GM23338 (cell line): ENCODE results near the gene REX1BD. TPM values are rescaled to one million over a fixed set of nuclear protein-coding genes. Genes with fewer than 3 reads are reported as not detected.

Experiments used
- ATAC-seq: fragments of 200-7000 bp; cut with Tn5 transposase; 3 replicates; pipeline ENCODE4 v1.9.1; 2020
- DNase-seq: peaks from one replicate; pipeline ENCODE4 v3.0.0-alpha.2; 2015; ENCODE audit warnings: low spot score
- H2AFZ ChIP-seq: fragments of 200-600 bp; sonication (generic); 2 replicates; pipeline ENCODE4 v1.8.0; 2016; ENCODE audit warnings: antibody characterized with exemption, mild to moderate bottlenecking, moderate library complexity
- H3F3A ChIP-seq: fragments of 200-600 bp; sonication (generic); replicated peaks from 2 replicates; pipeline ENCODE4 v1.8.0; 2017; ENCODE audit warnings: antibody characterized with exemption, mixed run types, low read depth
- H3K27ac ChIP-seq: fragments of 200-600 bp; sonication (generic); 2 replicates; pipeline ENCODE4 v1.6.1; 2016; ENCODE audit warnings: low read depth
- H3K27me3 ChIP-seq: fragments of 200-600 bp; sonication (generic); 2 replicates; pipeline ENCODE4 v1.8.0; 2016; ENCODE audit warnings: mild to moderate bottlenecking, mixed run types, moderate library complexity; ENCODE audit not compliant: insufficient read depth
- H3K36me3 ChIP-seq: fragments of 200-600 bp; sonication (generic); 2 replicates; pipeline ENCODE4 v1.8.0; 2016; ENCODE audit warnings: mild to moderate bottlenecking; ENCODE audit not compliant: insufficient read depth
- H3K4me1 ChIP-seq: fragments of 200-600 bp; sonication (generic); 2 replicates; pipeline ENCODE4 v1.8.0; 2016; ENCODE audit warnings: mild to moderate bottlenecking, moderate library complexity; ENCODE audit not compliant: insufficient read depth
- H3K4me2 ChIP-seq: fragments of 200-600 bp; sonication (generic); 2 replicates; pipeline ENCODE4 v1.7.1; 2017; ENCODE audit warnings: mixed run types
- H3K4me3 ChIP-seq: fragments of 200-600 bp; sonication (generic); 2 replicates; pipeline ENCODE4 v1.6.1; 2016; ENCODE audit warnings: mixed run types
- H3K79me2 ChIP-seq: fragments of 200-600 bp; sonication (generic); replicated peaks from 2 replicates; pipeline ENCODE4 v1.8.0; 2017; ENCODE audit warnings: mild to moderate bottlenecking; ENCODE audit not compliant: insufficient read depth
- H3K9me2 ChIP-seq: fragments of 200-600 bp; sonication (generic); 2 replicates; pipeline ENCODE4 v1.8.0; 2017; ENCODE audit not compliant: insufficient read depth
- H4K20me1 ChIP-seq: fragments of 200-600 bp; sonication (generic); replicated peaks from 2 replicates; pipeline ENCODE4 v1.8.0; 2017; ENCODE audit warnings: mild to moderate bottlenecking; ENCODE audit not compliant: insufficient read depth
- H3K27ac Mint-ChIP-seq: 2 replicates; pipeline ENCODE4 v1.8.0; 2020; ENCODE audit warnings: inconsistent platforms, mild to moderate bottlenecking, moderate library complexity, mixed read lengths
- H3K27me3 Mint-ChIP-seq: 3 replicates; pipeline ENCODE4 v1.8.0; 2022; ENCODE audit warnings: low read depth, mild to moderate bottlenecking, moderate library complexity, mixed read lengths, inconsistent platforms; ENCODE audit not compliant: insufficient read depth, poor library complexity
- H3K36me3 Mint-ChIP-seq: 3 replicates; pipeline ENCODE4 v1.8.0; 2021; ENCODE audit warnings: low read depth, mild to moderate bottlenecking, inconsistent platforms, moderate library complexity, mixed read lengths
- H3K4me1 Mint-ChIP-seq: 3 replicates; pipeline ENCODE4 v1.8.0; 2020; ENCODE audit warnings: mild to moderate bottlenecking, inconsistent platforms, mixed read lengths
- H3K4me3 Mint-ChIP-seq: 3 replicates; pipeline ENCODE4 v1.8.0; 2021; ENCODE audit warnings: moderate library complexity, mild to moderate bottlenecking, inconsistent platforms, mixed read lengths
- H3K9me3 Mint-ChIP-seq: 3 replicates; pipeline ENCODE4 v1.8.0; 2020; ENCODE audit warnings: moderate library complexity, mild to moderate bottlenecking, inconsistent platforms, mixed read lengths
- ETS1 ChIP-seq: IDR thresholded peaks from 2 replicates; pipeline ENCODE4 v1.6.1; 2016; ENCODE audit warnings: antibody characterized with exemption
- EZH2phosphoT487 ChIP-seq: fragments of 200-600 bp; sonication (generic); IDR thresholded peaks from one replicate; pipeline ENCODE4 v1.8.1; 2018; ENCODE audit warnings: antibody characterized with exemption; ENCODE audit not compliant: unreplicated experiment
- JUNB ChIP-seq: IDR thresholded peaks from one replicate; pipeline ENCODE4 v1.6.1; 2016; ENCODE audit warnings: antibody characterized with exemption; ENCODE audit not compliant: unreplicated experiment
- NANOG ChIP-seq: IDR thresholded peaks from 2 replicates; pipeline ENCODE4 v1.6.1; 2016; ENCODE audit warnings: antibody characterized with exemption, borderline replicate concordance
- REST ChIP-seq: IDR thresholded peaks from one replicate; pipeline ENCODE4 v1.6.1; 2018; ENCODE audit warnings: antibody characterized with exemption; ENCODE audit not compliant: unreplicated experiment
- ZNF114 ChIP-seq: fragments of 250-450 bp; sonication (Bioruptor Pico); IDR thresholded peaks from 2 replicates; pipeline ENCODE4 v1.5.0; 2020; ENCODE audit warnings: mild to moderate bottlenecking, moderate library complexity
- ZNF462 ChIP-seq: fragments of 250-450 bp; sonication (Bioruptor Pico); IDR thresholded peaks from 2 replicates; pipeline ENCODE4 v1.5.0; 2020; ENCODE audit warnings: mild to moderate bottlenecking, moderate library complexity
- polyA plus RNA-seq: library from polyadenylated mRNA; unstranded; fragments of >200 nt; fragmentation: Nextera tagmentation; extraction: Ambion mirVana; gene quantifications from 2 replicates; pipeline ENCODE4 v1.2.1, GENCODE V29; 2016
- total RNA-seq: library from RNA; depleted of rRNA; stranded (reverse); fragments of >200 nt; shearing (Covaris generic); gene quantifications from 2 replicates; pipeline ENCODE4 v1.2.3, GENCODE V29; 2014

Gene REX1BD
- total and polyA plus RNA-seq, 2 experiments from 2014 or later = 124 to 138 TPM

- Histone ChIP-seq H3K9me2 (0 out of 2 replicates have a peak, but pooled peaks cover 6% of the 10 kb centered on the region), H3F3A (no peaks in the 10 kb centered on the region), H3K4me2 (no peak overlapping the region), H3K4me1 (peaks cover 11% of the 10 kb centered on the region; the same call in 1 of the 2 replicates), H2AFZ (no peak overlapping the region), H3K79me2 (no peaks in the 10 kb centered on the region), H4K20me1 (no peaks in the 10 kb centered on the region), H3K4me3 (no peak overlapping the region), H3K27ac (no peak overlapping the region), H3K36me3 (no peaks in the 10 kb centered on the region), H3K27me3 (peaks cover 36% of the 10 kb centered on the region)
- no peak overlapping the region for H3K4me3 Mint-ChIP-seq
- no peak overlapping the region for H3K27ac Mint-ChIP-seq
- H3K9me3 Mint-ChIP-seq = peaks cover 7% of the 10 kb centered on the region; the same call in 2 of the 3 replicates
- ATAC-seq (no peak), DNase-seq (no peak)
- H3K27me3 Mint-ChIP-seq = peaks cover 36% of the 10 kb centered on the region
- TF ChIP-seq NANOG = no peak
- peaks cover 9% of the 10 kb centered on the region; the same call in 2 of the 3 replicates for H3K4me1 Mint-ChIP-seq
- H3K36me3 Mint-ChIP-seq = peaks cover 7% of the 10 kb centered on the region
These were observed 29.0 kb downstream of the REX1BD start for GRCh38 chr19:18617562-18617961.

GRCh38 chr19:18618236-18618635 is 29.6 kb downstream of the REX1BD start:
- peaks cover 30% of the 10 kb centered on the region for H3K27me3 ChIP-seq
- H4K20me1 ChIP-seq = no peaks in the 10 kb centered on the region
- peaks cover 11% of the 10 kb centered on the region; the same call in 1 of the 2 replicates for H3K4me1 ChIP-seq
- no peak overlapping the region for H3K4me2 ChIP-seq
- Mint-ChIP-seq H3K36me3 (peaks cover 7% of the 10 kb centered on the region), H3K4me3 (no peak overlapping the region), H3K9me3 (peaks cover 7% of the 10 kb centered on the region; the same call in 2 of the 3 replicates), H3K27ac (no peak overlapping the region), H3K4me1 (peaks cover 7% of the 10 kb centered on the region; the same call in 2 of the 3 replicates), H3K27me3 (peaks cover 32% of the 10 kb centered on the region)
- no peak overlapping the region for H3K27ac ChIP-seq
- no peak overlapping the region for H3K4me3 ChIP-seq
- no peaks in the 10 kb centered on the region for H3F3A ChIP-seq
- no peak for DNase-seq
- no peak for ATAC-seq
- H3K79me2 ChIP-seq = no peaks in the 10 kb centered on the region
- H3K36me3 ChIP-seq = no peaks in the 10 kb centered on the region
- TF ChIP-seq EZH2phosphoT487 (no peak), ZNF114 (CRISPR knock-in tag) (no peak), JUNB (no peak), ETS1 (no peak), ZNF462 (no peak), REST (no peak)
- H2AFZ ChIP-seq = no peak overlapping the region
- H3K9me2 ChIP-seq = 0 out of 2 replicates have a peak, but pooled peaks cover 6% of the 10 kb centered on the region
